RWPE2 (cell line): Measurements from ENCODE around the gene NUP62.

Experiments used
- ATAC-seq: fragments of 200-7000 bp; cut with Tn5 transposase; 3 replicates; pipeline ENCODE4 v1.9.1; 2021; ENCODE audit warnings: low read depth
- DNase-seq: peaks from one replicate; pipeline ENCODE4 v3.0.0-alpha.2; 2020; ENCODE audit warnings: low spot score
- H3K27ac ChIP-seq: fragments of 450-650 bp; 2 replicates; pipeline ENCODE4 v1.5.1; 2017; ENCODE audit warnings: mild to moderate bottlenecking; ENCODE audit not compliant: poor library complexity, severe bottlenecking
- H3K27me3 ChIP-seq: fragments of 250-450 bp; sonication (Bioruptor Pico); 2 replicates; pipeline ENCODE4 v1.5.1; 2021; ENCODE audit warnings: mild to moderate bottlenecking, moderate library complexity; ENCODE audit not compliant: insufficient read depth, poor library complexity, severe bottlenecking
- H3K36me3 ChIP-seq: fragments of 250-450 bp; sonication (Bioruptor Pico); 2 replicates; pipeline ENCODE4 v1.5.1; 2020; ENCODE audit warnings: low read depth, mild to moderate bottlenecking, moderate library complexity
- H3K4me1 ChIP-seq: fragments of 250-450 bp; sonication (Bioruptor Pico); 2 replicates; pipeline ENCODE4 v1.5.1; 2021; ENCODE audit warnings: mild to moderate bottlenecking, moderate library complexity; ENCODE audit not compliant: insufficient read depth, poor library complexity, severe bottlenecking
- H3K4me3 ChIP-seq: fragments of 250-450 bp; sonication (Bioruptor Pico); 2 replicates; pipeline ENCODE4 v1.5.1; 2021; ENCODE audit warnings: mild to moderate bottlenecking, moderate library complexity; ENCODE audit not compliant: severe bottlenecking
- H3K9me3 ChIP-seq: fragments of 250-450 bp; sonication (Bioruptor Pico); 2 replicates; pipeline ENCODE4 v1.5.1; 2021; ENCODE audit warnings: mild to moderate bottlenecking, moderate library complexity; ENCODE audit not compliant: severe bottlenecking
- TF ChIP-seq, protein P1 (sequence below): fragments of 450-650 bp; IDR thresholded peaks from one replicate; pipeline ENCODE4 v1.5.1; 2017; ENCODE audit warnings: mild to moderate bottlenecking, moderate library complexity; ENCODE audit not compliant: poor library complexity, severe bottlenecking

The NUP62 gene

GRCh38 chr19:49877879-49878743, 51.2 kb downstream of the NUP62 start:
- DNase-seq (peak; percentile 98), ATAC-seq (peak; percentile 73)
- H3K27me3 ChIP-seq, result no peaks in the 10 kb centered on the region
- H3K4me1 ChIP-seq, result no peaks in the 10 kb centered on the region
- TF ChIP-seq, protein P1, sequence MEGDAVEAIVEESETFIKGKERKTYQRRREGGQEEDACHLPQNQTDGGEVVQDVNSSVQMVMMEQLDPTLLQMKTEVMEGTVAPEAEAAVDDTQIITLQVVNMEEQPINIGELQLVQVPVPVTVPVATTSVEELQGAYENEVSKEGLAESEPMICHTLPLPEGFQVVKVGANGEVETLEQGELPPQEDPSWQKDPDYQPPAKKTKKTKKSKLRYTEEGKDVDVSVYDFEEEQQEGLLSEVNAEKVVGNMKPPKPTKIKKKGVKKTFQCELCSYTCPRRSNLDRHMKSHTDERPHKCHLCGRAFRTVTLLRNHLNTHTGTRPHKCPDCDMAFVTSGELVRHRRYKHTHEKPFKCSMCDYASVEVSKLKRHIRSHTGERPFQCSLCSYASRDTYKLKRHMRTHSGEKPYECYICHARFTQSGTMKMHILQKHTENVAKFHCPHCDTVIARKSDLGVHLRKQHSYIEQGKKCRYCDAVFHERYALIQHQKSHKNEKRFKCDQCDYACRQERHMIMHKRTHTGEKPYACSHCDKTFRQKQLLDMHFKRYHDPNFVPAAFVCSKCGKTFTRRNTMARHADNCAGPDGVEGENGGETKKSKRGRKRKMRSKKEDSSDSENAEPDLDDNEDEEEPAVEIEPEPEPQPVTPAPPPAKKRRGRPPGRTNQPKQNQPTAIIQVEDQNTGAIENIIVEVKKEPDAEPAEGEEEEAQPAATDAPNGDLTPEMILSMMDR, result no peak
- H3K9me3 ChIP-seq, result no peaks in the 10 kb centered on the region
- peak overlapping the region; percentile 81 for H3K27ac ChIP-seq
- H3K36me3 ChIP-seq, result peaks cover 28% of the 10 kb centered on the region
- H3K4me3 ChIP-seq, result peak overlapping the region; percentile 88

GRCh38 chr19:49877020-49877878, 52.1 kb downstream of the NUP62 start, which contains the start of the genes AKT1S1 and TBC1D17:
AKT1S1 (minus strand) TSS chr19:49877355; CDS start chr19:49873295, 4,060 bp downstream.
TBC1D17 (plus strand) TSS chr19:49877702; CDS start chr19:49877724, 22 bp downstream.
- peak; percentile 65 for ATAC-seq
- TF ChIP-seq, protein P1, result no peak
- peak within 1 kb of the TSS; percentile 81 for H3K27ac ChIP-seq
- peak within 1 kb of the TSS; percentile 88 for H3K4me3 ChIP-seq
- H3K27me3 ChIP-seq, result no peaks in the 10 kb centered on the region
- H3K4me1 ChIP-seq, result no peaks in the 10 kb centered on the region
- peaks cover 19% of the 10 kb centered on the region for H3K36me3 ChIP-seq
- DNase-seq, result peak; percentile 99
- no peaks in the 10 kb centered on the region for H3K9me3 ChIP-seq

GRCh38 chr19:49876422-49877019, 52.8 kb downstream of the NUP62 start:
- Histone ChIP-seq H3K4me3 (peak overlapping the region; percentile 88), H3K4me1 (no peaks in the 10 kb centered on the region), H3K27me3 (no peaks in the 10 kb centered on the region), H3K36me3 (peaks cover 12% of the 10 kb centered on the region), H3K27ac (peak overlapping the region; percentile 81), H3K9me3 (no peaks in the 10 kb centered on the region)
- ATAC-seq (peak; percentile 53), DNase-seq (peak; percentile 94)
- TF ChIP-seq, protein P1, result no peak

GRCh38 chr19:49875857-49876421, 53.4 kb downstream of the NUP62 start:
- TF ChIP-seq, protein P1, result no peak
- no peak for DNase-seq
- H3K36me3 ChIP-seq, result peaks cover 11% of the 10 kb centered on the region

More at GRCh38 chr19:49875857-49876421, 53.4 kb downstream of the NUP62 start:
- ATAC-seq, result no peak
- no peaks in the 10 kb centered on the region for H3K27me3 ChIP-seq
- no peaks in the 10 kb centered on the region for H3K9me3 ChIP-seq
- H3K27ac ChIP-seq, result peak overlapping the region; percentile 81
- peak overlapping the region; percentile 88 for H3K4me3 ChIP-seq
- no peaks in the 10 kb centered on the region for H3K4me1 ChIP-seq
